ENCODE data around the gene MRPS23. TPM values are rescaled to one million over a fixed set of nuclear protein-coding genes. Genes with fewer than 3 reads are reported as not detected.

MRPS23 gene
- total RNA-seq: 13.8 and 14.3 TPM in 2 replicates

DNA sequence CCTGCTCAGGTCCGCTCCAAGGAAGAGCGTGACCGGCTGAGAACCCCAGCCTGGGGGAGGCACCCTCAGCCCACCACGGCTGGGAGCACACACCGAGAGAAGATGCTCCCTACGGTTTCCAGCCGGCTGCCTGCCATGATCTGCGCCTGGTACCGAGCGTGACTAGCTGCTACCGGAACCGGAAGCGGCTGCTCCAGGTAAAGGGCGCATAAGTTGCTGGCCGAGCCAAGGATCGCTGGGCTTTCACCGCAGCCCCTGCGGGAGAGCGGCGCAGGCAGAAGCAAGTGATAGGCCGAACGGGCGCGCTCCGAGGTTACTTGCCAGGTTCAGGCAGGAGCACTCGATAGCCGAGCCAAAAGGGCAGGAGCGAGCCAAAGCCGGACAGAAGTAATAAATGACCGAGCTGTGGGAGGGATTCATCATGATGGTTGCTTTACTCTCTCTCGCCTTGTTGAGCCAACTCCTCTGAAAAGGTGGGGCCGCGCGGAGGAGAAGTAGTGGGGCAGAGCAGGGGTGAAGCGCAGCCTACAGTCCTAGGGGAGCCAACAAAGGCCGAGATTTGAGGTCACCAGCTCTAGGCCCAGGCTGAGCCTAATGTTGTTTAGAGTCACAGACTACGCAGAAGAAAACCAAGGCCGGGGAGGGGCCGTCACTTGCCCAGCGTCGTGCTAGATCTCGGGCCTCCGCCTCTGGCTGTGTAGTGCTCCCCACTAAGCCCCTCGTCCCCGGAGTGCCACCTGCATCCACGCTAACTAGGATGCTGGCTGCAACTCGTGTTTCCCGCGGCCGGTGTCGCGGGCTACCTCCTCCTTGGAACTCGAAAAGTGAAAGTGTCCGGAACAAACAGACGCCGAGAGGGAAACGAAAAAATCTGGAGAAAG is at the start of gene MRPS23:
Gene MRPS23, minus strand, starts transcription at position 171 of the 881 bp plus-strand sequence. Its CDS starts 34 bp downstream, at position 137.

Small RNAs within 50 kb of the gene (small RNA-seq; reads per million reads assigned to genes)
- gene RN7SKP94: not detected

Other genes starting within 250 kb of the MRPS23 start
- gene CCDC182, start 104.7 kb downstream of the MRPS23 start, total RNA-seq: not detected in 2 replicates
- 35.0 and 39.0 TPM in 2 replicates for gene CUEDC1, start 105.4 kb upstream of the MRPS23 start, total RNA-seq
- 84.5 and 90.5 TPM in 2 replicates for gene VEZF1, start 138.2 kb upstream of the MRPS23 start, total RNA-seq
- gene SRSF1, start 157.2 kb upstream of the MRPS23 start, total RNA-seq: 253 and 283 TPM in 2 replicates
- gene DYNLL2, start 233.4 kb upstream of the MRPS23 start, total RNA-seq: 13.0 and 15.1 TPM in 2 replicates

Data from hair follicle dermal papilla cell (primary cell).